Upper lobe of right lung (tissue), 1 donor: ENCODE measurements around the gene P2RX7. TPM values are rescaled to one million over a fixed set of nuclear protein-coding genes. Genes with fewer than 3 reads are reported as not detected.

Experiments used
- ATAC-seq: fragments of 200-7000 bp; cut with Tn5 transposase; one replicate; pipeline ENCODE4 v1.9.1; 2020; ENCODE audit warnings: mild to moderate bottlenecking, moderate library complexity
- DNase-seq: peaks from one replicate; pipeline ENCODE4 v3.0.0-alpha.2; 2020
- H3K27ac ChIP-seq: fragments of 200-600 bp; one replicate; pipeline ENCODE4 v1.8.0; 2022
- H3K27me3 ChIP-seq: fragments of 200-600 bp; one replicate; pipeline ENCODE4 v1.8.0; 2022; ENCODE audit warnings: mild to moderate bottlenecking
- H3K36me3 ChIP-seq: fragments of 200-600 bp; one replicate; pipeline ENCODE4 v1.8.0; 2022
- H3K4me1 ChIP-seq: fragments of 200-600 bp; one replicate; pipeline ENCODE4 v1.8.0; 2022
- H3K4me3 ChIP-seq: fragments of 200-600 bp; one replicate; pipeline ENCODE4 v1.8.0; 2022; ENCODE audit warnings: mild to moderate bottlenecking
- H3K9me3 ChIP-seq: fragments of 200-600 bp; one replicate; pipeline ENCODE4 v1.8.0; 2022
- intact Hi-C: fragments of 100-400 bp; cut with DNase I; formaldehyde crosslinking; loops from one replicate; pipeline ENCODE4 v1.11.0; 2022
- total RNA-seq: library from RNA; stranded (reverse); fragmentation: NEBNext Ultra II Directional; extraction: Animal tissue kit (Norgen Biotek cat#: 25700); gene quantifications from one replicate; pipeline ENCODE4 v1.2.1, GENCODE V29; 2021
- TF ChIP-seq, protein P1 (sequence below): fragments of 200-600 bp; IDR thresholded peaks from one replicate; pipeline ENCODE4 v1.8.0; 2022; ENCODE audit warnings: antibody characterized with exemption
- donor health status: DM: no; HTN: yes; CAD: no; lungs with severe emphysema.

Gene P2RX7
- total RNA-seq, 1 donor from 2014 or later: 20.1 TPM

DNA sequence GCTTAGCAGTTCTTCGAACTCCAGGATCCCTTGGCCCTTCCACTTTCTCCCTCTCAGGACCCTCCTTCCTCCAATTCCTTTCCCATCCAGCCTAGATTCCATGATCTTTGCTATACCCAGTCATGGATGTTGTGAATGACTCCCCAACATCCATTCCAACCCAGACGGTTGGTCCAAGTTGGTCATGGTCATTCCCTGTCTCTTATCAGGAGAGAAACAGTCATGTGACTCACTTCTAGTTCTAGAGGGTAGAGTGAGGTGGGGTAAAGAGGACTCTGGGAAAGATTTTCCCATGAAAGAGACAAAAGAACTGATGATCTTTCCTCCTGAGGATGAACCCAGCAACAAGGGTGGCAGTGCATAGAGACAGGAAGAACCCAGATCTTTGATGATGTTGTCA, 9.2 kb upstream of the P2RX7 start:
- no peaks in the 10 kb centered on the region for H3K36me3 ChIP-seq

GRCh38 chr12:121124402-121125109, 8.1 kb upstream of the P2RX7 start:
- intact Hi-C loops: no loop called here
- Histone ChIP-seq H3K4me3 (no peak overlapping the region), H3K27ac (no peak overlapping the region), H3K27me3 (no peaks in the 10 kb centered on the region), H3K4me1 (peaks cover 11% of the 10 kb centered on the region), H3K36me3 (no peaks in the 10 kb centered on the region), H3K9me3 (no peaks in the 10 kb centered on the region)
- TF ChIP-seq, protein P1, sequence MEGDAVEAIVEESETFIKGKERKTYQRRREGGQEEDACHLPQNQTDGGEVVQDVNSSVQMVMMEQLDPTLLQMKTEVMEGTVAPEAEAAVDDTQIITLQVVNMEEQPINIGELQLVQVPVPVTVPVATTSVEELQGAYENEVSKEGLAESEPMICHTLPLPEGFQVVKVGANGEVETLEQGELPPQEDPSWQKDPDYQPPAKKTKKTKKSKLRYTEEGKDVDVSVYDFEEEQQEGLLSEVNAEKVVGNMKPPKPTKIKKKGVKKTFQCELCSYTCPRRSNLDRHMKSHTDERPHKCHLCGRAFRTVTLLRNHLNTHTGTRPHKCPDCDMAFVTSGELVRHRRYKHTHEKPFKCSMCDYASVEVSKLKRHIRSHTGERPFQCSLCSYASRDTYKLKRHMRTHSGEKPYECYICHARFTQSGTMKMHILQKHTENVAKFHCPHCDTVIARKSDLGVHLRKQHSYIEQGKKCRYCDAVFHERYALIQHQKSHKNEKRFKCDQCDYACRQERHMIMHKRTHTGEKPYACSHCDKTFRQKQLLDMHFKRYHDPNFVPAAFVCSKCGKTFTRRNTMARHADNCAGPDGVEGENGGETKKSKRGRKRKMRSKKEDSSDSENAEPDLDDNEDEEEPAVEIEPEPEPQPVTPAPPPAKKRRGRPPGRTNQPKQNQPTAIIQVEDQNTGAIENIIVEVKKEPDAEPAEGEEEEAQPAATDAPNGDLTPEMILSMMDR: no peak
- no peak for ATAC-seq
- no peak for DNase-seq

More for the DNA sequence above, 9.2 kb upstream of the P2RX7 start:
- TF ChIP-seq, protein P1: no peak
- Histone ChIP-seq H3K9me3 (no peaks in the 10 kb centered on the region), H3K27me3 (no peaks in the 10 kb centered on the region), H3K4me1 (peaks cover 4% of the 10 kb centered on the region), H3K27ac (no peak overlapping the region), H3K4me3 (no peak overlapping the region)
- no peak for ATAC-seq
- DNase-seq: no peak
- intact Hi-C loops: no loop called here

- Histone ChIP-seq H3K4me1 (peaks cover 19% of the 10 kb centered on the region), H3K36me3 (no peaks in the 10 kb centered on the region), H3K4me3 (no peak overlapping the region), H3K9me3 (no peaks in the 10 kb centered on the region), H3K27ac (no peak overlapping the region), H3K27me3 (no peaks in the 10 kb centered on the region)
- no peak for DNase-seq
- intact Hi-C loops: no loop called here
- TF ChIP-seq, protein P1: no peak
- no peak for ATAC-seq
Observed at GRCh38 chr12:121127501-121127900, 5.2 kb upstream of the P2RX7 start.

- no peaks in the 10 kb centered on the region for H3K36me3 ChIP-seq
- no peaks in the 10 kb centered on the region for H3K27me3 ChIP-seq
- intact Hi-C loops: no loop called here
- TF ChIP-seq, protein P1: no peak
- H3K4me3 ChIP-seq: no peak overlapping the region
- DNase-seq (peak; percentile 90), ATAC-seq (peak; percentile 90)
- H3K9me3 ChIP-seq: no peaks in the 10 kb centered on the region
- peak overlapping the region; percentile 75 for H3K27ac ChIP-seq
- peaks cover 28% of the 10 kb centered on the region for H3K4me1 ChIP-seq
Observed at GRCh38 chr12:121128908-121129810, 3.5 kb upstream of the P2RX7 start.

- no peak for DNase-seq
- Histone ChIP-seq H3K4me1 (peaks cover 31% of the 10 kb centered on the region), H3K27ac (peak overlapping the region; percentile 75)
Observed at GRCh38 chr12:121129811-121130147, 2.9 kb upstream of the P2RX7 start.

More at GRCh38 chr12:121129811-121130147, 2.9 kb upstream of the P2RX7 start:
- Histone ChIP-seq H3K4me3 (no peak overlapping the region), H3K9me3 (no peaks in the 10 kb centered on the region), H3K27me3 (no peaks in the 10 kb centered on the region), H3K36me3 (no peaks in the 10 kb centered on the region)
- no peak for ATAC-seq
- TF ChIP-seq, protein P1: no peak
- intact Hi-C loops: no loop called here
